OCI-LY1 (cell line): ENCODE data around the gene TMPRSS13.

Experiments used
- CTCF ChIP-seq: fragments of 200-600 bp; sonication (generic), shearing (Covaris generic); IDR thresholded peaks from 2 replicates; pipeline ENCODE4 v1.5.1; 2017; ENCODE audit warnings: mild to moderate bottlenecking, antibody characterized with exemption, low read length, moderate library complexity, mixed read lengths
- EZH2 ChIP-seq: fragments of 200-600 bp; sonication (generic), shearing (Covaris generic); IDR thresholded peaks from 2 replicates; pipeline ENCODE4 v1.8.0; 2017; ENCODE audit warnings: borderline replicate concordance, mixed run types, mild to moderate bottlenecking, antibody characterized with exemption, low read length, moderate library complexity, mixed read lengths

GRCh38 chr11:117972629-117973502 is 43.7 kb upstream of the TMPRSS13 start:
- TF ChIP-seq CTCF (no peak), EZH2 (no peak)
